Testis (tissue), 2 donors: ENCODE results near the gene SMARCAD1.

Experiments used
- CTCF ChIP-seq, 3 experiments: fragments of 450-650 bp in 2 of 3; fragments of 200-600 bp in 1 of 3; sonication (generic) in 1 of 3; IDR thresholded peaks; one replicate each; pipeline ENCODE4 v1.5.1; 2016 to 2019; ENCODE audit warnings: antibody characterized with exemption in 3 of 3, mild to moderate bottlenecking in 2 of 3, moderate library complexity in 1 of 3
- POLR2A ChIP-seq: fragments of 450-650 bp; IDR thresholded peaks from one replicate; pipeline ENCODE4 v1.6.1; 2017; ENCODE audit warnings: antibody characterized with exemption, mild to moderate bottlenecking, moderate library complexity

GRCh38 chr4:94307231-94307871 lies 99.7 kb downstream of the SMARCAD1 start:
- TF ChIP-seq CTCF (IDR thresholded peaks at IDR 0.05): no peak
- no peak for TF ChIP-seq POLR2A
